Activated CD4-positive, alpha-beta T cell treated with anti-CD3 and anti-CD28 coated beads, Interleukin-2, amount 50 U/mL, for 48 hours (primary cell): ENCODE results near the gene PPARA.

Experiments used
- DNase-seq, 2 experiments: peaks; one replicate each; pipeline ENCODE4 v3.0.0-alpha.2; 2020

The PPARA gene

GRCh38 chr22:46150034-46150654 is at the start of gene PPARA:
Gene PPARA, plus strand, starts transcription at chr22:46150526. Its CDS starts 47,858 bp downstream, at chr22:46198384.
- DNase-seq: peak; percentile 90

DNA sequence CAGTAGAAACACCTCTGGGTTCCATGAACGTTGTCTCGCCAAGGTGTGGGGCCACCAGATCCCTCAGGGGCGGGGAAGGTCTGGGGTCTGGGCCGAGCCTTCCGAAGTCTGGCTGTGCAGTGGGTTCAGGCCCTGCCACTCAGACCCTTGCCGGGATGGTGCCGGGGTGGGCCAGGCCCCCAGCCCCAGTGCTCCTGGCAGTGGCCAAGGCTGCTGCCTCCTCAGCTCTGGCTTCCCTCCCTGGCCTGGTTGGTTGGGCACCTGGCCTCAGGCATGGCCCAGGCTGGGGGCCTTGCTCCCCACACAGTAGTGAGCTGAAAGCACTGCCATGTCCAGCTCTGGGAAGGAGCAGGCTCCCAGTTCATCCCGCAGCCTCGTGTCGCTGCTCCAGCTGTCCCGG is 48.2 kb upstream of the PPARA start:
- DNase-seq: no peak

- no peak for DNase-seq
Observed at GRCh38 chr22:46102752-46103151, 47.6 kb upstream of the PPARA start.

DNA sequence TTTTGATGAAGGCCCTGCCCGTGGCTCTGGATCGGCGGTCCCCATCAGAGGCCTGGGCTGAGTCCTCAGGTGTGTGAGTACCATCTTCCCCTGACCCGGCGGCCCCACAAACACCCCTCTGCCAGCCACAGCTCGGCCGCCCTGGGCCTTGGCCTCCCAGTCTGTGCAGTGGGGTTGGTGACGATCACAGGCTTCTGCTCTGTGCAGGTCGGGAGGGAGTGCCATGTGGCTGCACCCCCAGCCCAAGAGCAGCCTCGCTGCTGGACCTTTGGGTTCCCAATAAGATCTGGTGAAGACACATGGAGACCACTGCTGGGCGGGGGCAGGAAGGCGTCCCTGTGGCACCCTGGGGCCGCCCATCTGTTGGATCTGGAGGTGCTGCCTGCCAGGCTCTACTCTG is 47.1 kb upstream of the PPARA start:
- DNase-seq: no peak

- no peak for DNase-seq
Observed at GRCh38 chr22:46103664-46104063, 46.7 kb upstream of the PPARA start.

GRCh38 chr22:46104170-46104880 is 46.0 kb upstream of the PPARA start:
- DNase-seq: no peak

- no peak for DNase-seq
Observed at GRCh38 chr22:46104881-46105493, 45.3 kb upstream of the PPARA start.

GRCh38 chr22:46105494-46106278 is 44.6 kb upstream of the PPARA start:
- DNase-seq: no peak

DNA sequence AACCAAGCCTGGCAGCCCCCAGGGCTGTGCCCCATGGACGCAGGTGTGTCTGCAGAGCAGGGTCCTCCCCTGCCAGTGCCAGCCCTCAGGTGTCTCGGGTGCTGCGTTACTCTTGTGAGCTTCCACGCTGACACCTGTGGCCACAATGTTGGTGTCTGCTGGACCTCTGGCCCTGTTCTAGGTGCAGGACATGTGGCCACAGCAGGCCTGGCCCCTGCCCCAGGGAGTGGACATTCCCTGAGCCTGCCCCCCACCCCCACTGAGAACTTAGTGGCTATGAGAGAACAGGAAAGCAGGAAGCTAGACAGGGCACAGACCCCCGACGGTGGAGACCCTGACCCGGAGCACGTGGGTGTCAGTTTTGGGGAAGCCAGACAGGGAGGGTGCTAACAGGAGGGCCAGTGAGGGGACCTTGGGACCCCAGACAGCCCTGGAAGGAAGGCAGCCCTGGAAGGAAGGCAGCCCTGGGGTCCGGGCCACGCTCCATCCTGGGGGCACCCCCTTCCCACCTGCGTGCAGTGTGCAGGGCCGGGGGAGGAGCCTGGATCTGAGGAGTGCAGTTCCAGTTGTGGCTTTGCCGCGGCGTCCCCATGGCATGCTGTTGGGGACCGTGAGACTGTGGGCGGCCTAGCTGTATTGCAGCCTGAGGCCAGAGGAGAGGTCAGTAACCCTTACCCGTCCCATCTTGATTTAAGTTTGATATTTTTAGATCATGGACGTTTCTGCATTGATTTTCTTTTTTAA is 43.9 kb upstream of the PPARA start:
- DNase-seq: no peak

DNA sequence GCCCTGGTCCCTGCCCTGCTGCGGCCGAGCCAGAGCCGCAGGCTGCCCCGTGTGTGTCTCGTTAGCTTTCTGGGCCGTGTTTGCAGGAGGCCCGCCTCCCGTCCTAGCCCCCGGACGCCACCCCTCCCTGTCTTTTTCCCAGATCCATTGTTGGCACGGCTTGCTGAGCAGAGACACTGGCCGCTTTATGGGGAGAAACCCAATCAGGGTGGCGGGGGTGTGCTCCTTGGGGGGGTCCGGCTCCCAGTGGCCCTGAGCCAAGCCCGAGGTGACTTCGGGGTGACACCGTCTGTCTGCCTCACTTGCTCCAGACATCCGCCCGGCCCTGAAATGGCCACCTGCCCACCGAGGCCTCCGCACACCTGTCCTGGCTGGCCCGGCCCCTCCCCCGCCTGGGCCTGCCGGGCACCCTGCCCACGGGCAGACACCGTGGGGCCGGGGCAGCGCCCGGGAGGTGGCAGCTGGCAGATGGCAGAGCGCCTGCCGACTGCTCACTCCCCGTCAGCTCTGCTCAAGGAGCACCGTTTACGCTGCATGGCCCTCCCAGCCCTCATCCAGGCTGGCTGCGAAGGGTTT is 43.1 kb upstream of the PPARA start:
- no peak for DNase-seq

- no peak for DNase-seq
Observed at GRCh38 chr22:46107753-46108563, 42.4 kb upstream of the PPARA start.

GRCh38 chr22:46108564-46109473 is 41.5 kb upstream of the PPARA start:
- DNase-seq: no peak

DNA sequence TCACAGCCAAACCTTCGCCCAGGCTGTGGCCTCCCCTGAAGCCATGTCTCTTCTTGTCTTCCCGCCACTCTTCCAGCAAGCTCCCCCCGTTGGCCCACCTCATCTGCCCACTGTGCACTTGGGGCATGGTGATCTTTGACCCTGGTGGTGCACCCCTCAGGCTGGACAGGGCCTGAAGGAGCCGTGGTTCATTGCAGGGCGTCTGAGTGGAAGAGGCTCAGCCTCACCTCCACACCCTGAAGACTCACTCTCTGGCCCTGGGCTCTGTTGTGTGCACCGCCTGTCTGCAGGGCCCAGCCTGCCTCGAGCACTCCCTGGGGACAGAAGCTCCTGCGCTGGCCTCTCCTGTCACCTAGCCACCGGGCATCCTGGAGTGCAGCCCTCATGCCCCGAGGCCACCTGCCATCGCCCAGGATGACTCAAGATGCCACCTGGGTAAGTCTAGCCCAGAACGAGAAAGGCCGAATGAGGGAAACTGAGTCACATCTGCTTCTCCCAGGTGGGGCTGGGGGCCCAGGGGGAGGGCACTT is 40.8 kb upstream of the PPARA start:
- no peak for DNase-seq

- DNase-seq: peak; percentile 25 to 41
Observed at GRCh38 chr22:46110215-46110614, 40.1 kb upstream of the PPARA start.

DNA sequence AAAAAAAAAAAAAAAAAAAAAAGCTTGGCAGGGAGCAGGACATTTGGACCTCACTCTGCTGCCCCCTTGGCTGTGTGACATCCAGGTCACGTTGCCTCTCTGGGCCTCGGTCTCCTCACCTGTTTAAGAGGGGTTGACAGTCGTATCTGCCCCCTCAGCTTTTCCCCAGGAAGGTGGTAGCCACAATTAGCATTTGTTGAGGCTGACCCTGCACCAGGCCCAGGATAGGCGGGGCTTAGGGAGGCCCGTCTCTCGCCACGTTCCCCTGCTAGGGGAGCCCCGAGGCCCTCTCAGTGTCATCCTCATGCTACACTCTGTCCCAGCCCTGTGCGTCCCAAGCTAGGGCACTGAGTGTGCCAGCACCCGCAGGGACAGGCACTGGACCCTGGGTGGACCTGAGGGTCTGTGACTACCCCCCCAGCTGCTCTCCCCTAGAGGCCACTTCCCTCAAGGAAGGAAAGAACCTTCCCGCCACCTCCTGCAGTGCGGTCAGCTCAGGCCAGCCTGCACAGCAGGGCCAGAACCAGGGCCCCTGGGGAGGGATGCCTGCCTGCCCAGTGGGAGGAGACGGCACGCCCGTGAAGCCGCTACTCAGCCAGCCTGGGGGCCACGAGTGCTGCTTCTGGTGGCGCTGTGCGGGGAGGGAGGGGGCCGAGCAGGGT is 38.5 kb upstream of the PPARA start:
- DNase-seq: no peak

GRCh38 chr22:46112405-46112804 is 37.9 kb upstream of the PPARA start:
- no peak for DNase-seq

DNA sequence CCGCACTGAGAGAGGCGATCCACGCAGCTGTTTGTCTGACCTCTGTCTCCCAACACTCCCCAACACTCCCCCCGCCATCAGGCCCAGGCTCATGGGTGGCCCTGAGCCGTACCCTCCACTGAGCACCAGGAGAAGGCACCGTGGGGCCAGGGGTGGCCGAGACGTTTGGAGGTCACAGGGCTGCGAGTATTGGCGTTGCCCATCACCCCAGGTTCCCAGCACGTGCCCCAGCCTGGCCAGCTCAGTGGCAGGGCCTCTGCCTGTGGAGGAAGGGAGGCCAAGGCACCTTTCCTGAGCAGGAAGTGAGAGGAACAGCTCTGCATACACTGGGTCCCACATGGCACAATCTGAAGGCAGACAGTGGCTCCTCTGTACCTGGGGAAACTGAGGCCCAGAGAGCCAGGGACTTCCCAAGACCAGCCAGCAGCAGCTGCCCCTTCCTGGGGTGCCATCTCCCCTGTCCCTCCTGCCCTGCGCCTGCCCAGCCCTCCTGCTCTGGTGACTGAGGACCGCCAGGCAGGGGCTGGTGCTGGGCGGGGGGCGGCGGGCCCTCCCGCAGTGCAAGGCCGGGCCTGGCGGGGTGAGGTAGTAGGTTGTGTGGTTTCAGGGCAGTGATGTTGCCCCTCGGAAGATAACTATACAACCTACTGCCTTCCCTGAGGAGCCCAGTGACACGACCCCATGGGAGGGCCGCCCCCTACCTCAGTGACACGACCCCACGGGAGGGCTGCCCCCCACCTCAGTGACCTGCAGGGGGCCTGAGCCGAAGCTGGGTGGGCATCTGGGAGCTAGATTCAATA is 37.0 kb upstream of the PPARA start:
- no peak for DNase-seq

- no peak for DNase-seq
Observed at GRCh38 chr22:46113910-46114517, 36.3 kb upstream of the PPARA start.
